A673 (cell line): ENCODE results near the gene C19orf12. TPM values are rescaled to one million over a fixed set of nuclear protein-coding genes. Genes with fewer than 3 reads are reported as not detected.

Source experiments
- BruUV-seq: library from RNA; stranded (reverse); fragments of 400-500 nt; replicated peaks from 2 replicates; lab custom pipeline; 2021; lab: Mats Ljungman, UMichigan
- CTCF ChIA-PET: fragments of 300-600 bp; sonication (Branson Sonifier 250); formaldehyde crosslinking; loops from one replicate; lab custom pipeline; 2022; ENCODE audit warnings: antibody characterized with exemption; lab: Charles Lee
- POLR2A ChIA-PET: fragments of 300-600 bp; sonication (Branson Sonifier 250); formaldehyde crosslinking; loops from one replicate; lab custom pipeline; 2022; ENCODE audit warnings: antibody characterized with exemption; ENCODE audit not compliant: low non-redundant PET; lab: Charles Lee
- DNase-seq: peaks from one replicate; pipeline ENCODE4 v3.0.0-alpha.2; 2015; ENCODE audit warnings: low spot score
- H3K27ac ChIP-seq: fragments of 200-600 bp; sonication (generic); 2 replicates; pipeline ENCODE4 v1.5.1; 2016; ENCODE audit warnings: mixed run types, low read depth, mild to moderate bottlenecking, mixed read lengths, antibody characterized with exemption, low read length; ENCODE audit not compliant: poor library complexity, severe bottlenecking
- H3K27me3 ChIP-seq: fragments of 200-600 bp; sonication (generic); replicated peaks from 2 replicates; pipeline ENCODE4 v1.6.1; 2017; ENCODE audit warnings: mixed run types, low read depth, mild to moderate bottlenecking, mixed read lengths, antibody characterized with exemption, low read length; ENCODE audit not compliant: insufficient read depth, poor library complexity
- H3K36me3 ChIP-seq: fragments of 200-600 bp; sonication (generic); 2 replicates; pipeline ENCODE4 v1.6.1; 2016; ENCODE audit warnings: mixed run types, mild to moderate bottlenecking, mixed read lengths, antibody characterized with exemption, low read length; ENCODE audit not compliant: insufficient read depth, poor library complexity, severe bottlenecking
- H3K4me1 ChIP-seq: fragments of 200-600 bp; sonication (generic); 2 replicates; pipeline ENCODE4 v1.6.1; 2017; ENCODE audit warnings: mixed run types, mild to moderate bottlenecking, mixed read lengths, antibody characterized with exemption, low read length; ENCODE audit not compliant: insufficient read depth, poor library complexity, severe bottlenecking
- H3K4me3 ChIP-seq: fragments of 200-600 bp; sonication (generic); 2 replicates; pipeline ENCODE4 v1.5.1; 2016; ENCODE audit warnings: low read depth, mixed run types, mild to moderate bottlenecking, mixed read lengths, low read length; ENCODE audit not compliant: poor library complexity, severe bottlenecking
- H3K9me3 ChIP-seq: fragments of 200-600 bp; sonication (generic); 2 replicates; pipeline ENCODE4 v1.6.1; 2016; ENCODE audit warnings: mixed run types, low read depth, mild to moderate bottlenecking, mixed read lengths, antibody characterized with exemption, low read length; ENCODE audit not compliant: poor library complexity, severe bottlenecking
- EZH2 ChIP-seq: fragments of 200-600 bp; sonication (generic); IDR thresholded peaks from 2 replicates; pipeline ENCODE4 v1.6.1; 2017; ENCODE audit warnings: borderline replicate concordance, low read depth, mild to moderate bottlenecking, mixed read lengths, antibody characterized with exemption, low read length; ENCODE audit not compliant: poor library complexity, severe bottlenecking
- intact Hi-C: fragments of 100-400 bp; cut with micrococcal nuclease; formaldehyde crosslinking; loops from one replicate; pipeline ENCODE4 v1.10.0; 2022; ENCODE audit not compliant: unreplicated experiment
- total RNA-seq: library from RNA; stranded (reverse); gene quantifications from 2 replicates; pipeline ENCODE4 v1.2.3, GENCODE V29; 2021
- TF ChIP-seq, protein P1 (sequence below): fragments of 300-800, 200-600 bp; sonication (generic); conservative IDR thresholded peaks from 2 replicates; pipeline ENCODE4 v1.5.1; 2017; ENCODE audit warnings: low read depth, mild to moderate bottlenecking, antibody characterized with exemption, low read length, moderate library complexity, mixed read lengths

C19orf12 gene
- total RNA-seq, 1 experiment from 2014 or later = 26.8 TPM

DNA sequence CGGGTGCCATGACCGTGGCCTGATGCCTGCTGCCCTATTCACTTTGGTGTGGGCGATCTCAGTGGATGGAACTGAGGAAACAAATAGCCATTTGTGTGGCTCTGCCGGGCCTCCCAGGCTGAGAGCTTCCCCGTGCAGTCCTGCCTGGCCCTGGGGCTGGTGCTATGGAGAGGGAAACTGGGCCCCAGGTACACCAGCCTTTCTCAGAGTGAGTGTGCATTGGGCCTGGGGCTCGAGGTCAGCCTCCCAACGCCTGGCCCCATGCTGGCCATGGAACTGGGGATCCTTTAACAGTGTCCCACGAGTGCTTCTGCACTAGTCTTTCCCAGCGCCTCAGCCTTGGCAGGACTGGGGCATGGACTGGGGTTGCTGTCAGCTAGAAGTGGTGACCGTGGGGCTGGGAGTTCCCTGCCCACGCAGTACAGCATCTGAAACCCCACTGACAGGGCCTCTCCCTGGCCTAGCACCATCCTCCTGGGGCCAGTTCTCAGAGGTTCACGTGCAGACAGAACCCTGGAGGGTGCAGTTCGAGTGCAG, 39.3 kb downstream of the C19orf12 start:
- no TSS peak for BruUV-seq
- CTCF ChIA-PET = no interaction called here
- intact Hi-C loops = no loop called here

DNA sequence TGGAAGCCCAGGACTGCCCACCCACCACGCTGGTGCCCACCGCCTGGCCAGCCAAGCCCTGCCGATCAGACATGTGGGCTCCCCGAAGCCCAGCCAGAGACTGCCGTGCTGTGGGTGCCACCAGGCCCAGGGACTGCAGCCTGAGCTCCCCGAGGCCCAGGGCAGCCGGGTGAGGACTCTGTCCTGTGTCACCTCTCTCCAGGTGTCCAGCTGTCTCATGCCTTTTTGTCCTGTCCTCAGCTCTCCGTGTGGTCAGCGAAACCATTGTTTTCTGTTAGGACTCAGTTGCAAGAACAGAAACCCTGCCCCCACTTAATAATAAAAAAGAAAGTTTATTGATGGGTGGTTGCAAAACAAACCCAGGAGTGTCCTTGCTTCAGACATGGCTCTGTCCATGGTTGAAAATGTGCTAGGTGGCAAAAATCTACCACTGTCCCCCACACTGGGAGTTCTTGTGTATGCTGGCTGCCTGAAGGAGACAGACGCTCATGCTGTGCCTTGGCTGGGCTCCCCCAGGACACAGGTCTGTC, 39.9 kb downstream of the C19orf12 start:
- no peaks in the 10 kb centered on the region for H3K27me3 ChIP-seq
- no peak for TF ChIP-seq EZH2
- TF ChIP-seq, protein P1, sequence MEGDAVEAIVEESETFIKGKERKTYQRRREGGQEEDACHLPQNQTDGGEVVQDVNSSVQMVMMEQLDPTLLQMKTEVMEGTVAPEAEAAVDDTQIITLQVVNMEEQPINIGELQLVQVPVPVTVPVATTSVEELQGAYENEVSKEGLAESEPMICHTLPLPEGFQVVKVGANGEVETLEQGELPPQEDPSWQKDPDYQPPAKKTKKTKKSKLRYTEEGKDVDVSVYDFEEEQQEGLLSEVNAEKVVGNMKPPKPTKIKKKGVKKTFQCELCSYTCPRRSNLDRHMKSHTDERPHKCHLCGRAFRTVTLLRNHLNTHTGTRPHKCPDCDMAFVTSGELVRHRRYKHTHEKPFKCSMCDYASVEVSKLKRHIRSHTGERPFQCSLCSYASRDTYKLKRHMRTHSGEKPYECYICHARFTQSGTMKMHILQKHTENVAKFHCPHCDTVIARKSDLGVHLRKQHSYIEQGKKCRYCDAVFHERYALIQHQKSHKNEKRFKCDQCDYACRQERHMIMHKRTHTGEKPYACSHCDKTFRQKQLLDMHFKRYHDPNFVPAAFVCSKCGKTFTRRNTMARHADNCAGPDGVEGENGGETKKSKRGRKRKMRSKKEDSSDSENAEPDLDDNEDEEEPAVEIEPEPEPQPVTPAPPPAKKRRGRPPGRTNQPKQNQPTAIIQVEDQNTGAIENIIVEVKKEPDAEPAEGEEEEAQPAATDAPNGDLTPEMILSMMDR = no peak
- H3K27ac ChIP-seq = no peak overlapping the region
- no peak for DNase-seq
- CTCF ChIA-PET = no interaction called here
- no TSS peak for BruUV-seq
- no peaks in the 10 kb centered on the region for H3K9me3 ChIP-seq
- H3K4me3 ChIP-seq = no peak overlapping the region
- no peaks in the 10 kb centered on the region for H3K4me1 ChIP-seq
- no peaks in the 10 kb centered on the region for H3K36me3 ChIP-seq
- POLR2A ChIA-PET = no interaction called here
- intact Hi-C loops = no loop called here

More for the DNA sequence above, 39.3 kb downstream of the C19orf12 start:
- no peak for DNase-seq
- H3K4me1 ChIP-seq = no peaks in the 10 kb centered on the region
- H3K4me3 ChIP-seq = no peak overlapping the region
- no peak for TF ChIP-seq EZH2
- TF ChIP-seq, protein P1 = no peak
- H3K9me3 ChIP-seq = no peaks in the 10 kb centered on the region
- POLR2A ChIA-PET = no interaction called here
- no peaks in the 10 kb centered on the region for H3K36me3 ChIP-seq
- H3K27me3 ChIP-seq = no peaks in the 10 kb centered on the region
- no peak overlapping the region for H3K27ac ChIP-seq

DNA sequence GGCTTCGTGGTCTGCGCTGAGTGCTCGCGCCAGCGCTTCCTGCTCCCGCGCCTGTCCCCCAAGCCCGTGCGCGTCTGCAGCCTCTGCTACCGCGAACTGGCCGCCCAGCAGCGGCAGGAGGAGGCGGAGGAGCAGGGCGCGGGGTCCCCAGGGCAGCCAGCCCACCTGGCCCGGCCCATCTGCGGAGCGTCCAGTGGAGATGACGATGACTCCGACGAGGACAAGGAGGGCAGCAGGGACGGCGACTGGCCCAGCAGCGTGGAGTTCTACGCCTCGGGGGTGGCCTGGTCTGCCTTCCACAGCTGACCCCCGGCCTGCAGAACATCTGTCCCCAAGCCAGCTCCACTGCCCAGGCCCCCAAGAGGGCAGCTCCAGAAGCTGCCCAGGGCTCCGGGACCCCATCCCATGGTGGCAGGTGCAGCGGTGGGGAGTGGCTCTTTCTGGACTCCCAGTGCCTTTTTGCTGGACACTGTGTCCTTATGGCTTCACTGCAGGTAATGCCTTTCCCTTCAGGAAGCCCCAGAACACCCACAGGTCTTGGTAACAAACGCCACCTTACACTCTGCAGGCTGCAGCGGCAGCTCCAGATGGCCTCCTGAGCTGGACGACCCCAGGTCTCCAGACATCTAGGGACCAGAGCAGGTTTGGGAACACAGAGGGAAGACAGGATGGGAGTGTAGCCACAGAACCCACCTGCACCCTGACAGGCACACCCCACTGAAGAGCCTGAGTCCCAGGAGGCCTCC, 40.5 kb downstream of the C19orf12 start:
- Histone ChIP-seq H3K9me3 (no peaks in the 10 kb centered on the region), H3K36me3 (no peaks in the 10 kb centered on the region), H3K4me3 (no peak overlapping the region), H3K4me1 (no peaks in the 10 kb centered on the region), H3K27ac (no peak overlapping the region), H3K27me3 (no peaks in the 10 kb centered on the region)
- ChIA-PET CTCF (no interaction called here), POLR2A (no interaction called here)
- no peak for TF ChIP-seq EZH2
- TF ChIP-seq, protein P1 = no peak
- BruUV-seq = no TSS peak
- no peak for DNase-seq
- intact Hi-C loops = no loop called here
